Measurements from ENCODE around the gene SCN4B.
A peak's percentile ranks its signal among the peaks of the same experiment; 100 is the strongest.

SCN4B gene

GRCh38 chr11:118174006-118174567, 21.5 kb upstream of the SCN4B start:
- Histone ChIP-seq H4K20me1 (ENCODE audit: insufficient read depth, low read length) (no peaks in the 10 kb centered on the region; the same call in 1 of the 2 replicates), H3K4me2 (ENCODE audit: insufficient read depth, low read length) (no peak overlapping the region), H3K4me3 (ENCODE audit: low read depth in 1 of 2, low read length in 2 of 2) (no peak overlapping the region), H3K36me3 (ENCODE audit: insufficient read depth, low read length) (no peaks in the 10 kb centered on the region), H3K9me3 (ENCODE audit: insufficient read depth, low read length, severe bottlenecking) (no peaks in the 10 kb centered on the region), H3K27ac (ENCODE audit: low read length) (no peak overlapping the region), H3K79me2 (ENCODE audit: insufficient read depth, low read length) (no peaks in the 10 kb centered on the region), H3K4me1 (ENCODE audit: insufficient read depth, low read length) (peaks cover 11% of the 10 kb centered on the region), H3K9ac (ENCODE audit: low read depth, low read length) (no peak overlapping the region), H2AFZ (ENCODE audit: low read depth, low read length) (no peak overlapping the region), H3K27me3 (ENCODE audit: insufficient read depth, low read length, poor library complexity) (peaks cover 14% of the 10 kb centered on the region)
- TF ChIP-seq EZH2 (IDR thresholded peaks at IDR 0.05; ENCODE audit: borderline replicate concordance, low read depth, low read length, severe bottlenecking): no peak
- TF ChIP-seq, protein P1, sequence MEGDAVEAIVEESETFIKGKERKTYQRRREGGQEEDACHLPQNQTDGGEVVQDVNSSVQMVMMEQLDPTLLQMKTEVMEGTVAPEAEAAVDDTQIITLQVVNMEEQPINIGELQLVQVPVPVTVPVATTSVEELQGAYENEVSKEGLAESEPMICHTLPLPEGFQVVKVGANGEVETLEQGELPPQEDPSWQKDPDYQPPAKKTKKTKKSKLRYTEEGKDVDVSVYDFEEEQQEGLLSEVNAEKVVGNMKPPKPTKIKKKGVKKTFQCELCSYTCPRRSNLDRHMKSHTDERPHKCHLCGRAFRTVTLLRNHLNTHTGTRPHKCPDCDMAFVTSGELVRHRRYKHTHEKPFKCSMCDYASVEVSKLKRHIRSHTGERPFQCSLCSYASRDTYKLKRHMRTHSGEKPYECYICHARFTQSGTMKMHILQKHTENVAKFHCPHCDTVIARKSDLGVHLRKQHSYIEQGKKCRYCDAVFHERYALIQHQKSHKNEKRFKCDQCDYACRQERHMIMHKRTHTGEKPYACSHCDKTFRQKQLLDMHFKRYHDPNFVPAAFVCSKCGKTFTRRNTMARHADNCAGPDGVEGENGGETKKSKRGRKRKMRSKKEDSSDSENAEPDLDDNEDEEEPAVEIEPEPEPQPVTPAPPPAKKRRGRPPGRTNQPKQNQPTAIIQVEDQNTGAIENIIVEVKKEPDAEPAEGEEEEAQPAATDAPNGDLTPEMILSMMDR (IDR thresholded peaks at IDR 0.05; ENCODE audit: borderline replicate concordance, extremely low read depth, low read length, poor library complexity, severe bottlenecking): no peak
- ATAC-seq (ENCODE audit: insufficient read depth, low read depth) (no peak), DNase-seq (no peak)

- H3K27me3 ChIP-seq (ENCODE audit: insufficient read depth, low read length, poor library complexity): peaks cover 14% of the 10 kb centered on the region
- no peaks in the 10 kb centered on the region for H3K36me3 ChIP-seq (ENCODE audit: insufficient read depth, low read length)
- H3K79me2 ChIP-seq (ENCODE audit: insufficient read depth, low read length): no peaks in the 10 kb centered on the region
- DNase-seq (no peak), ATAC-seq (ENCODE audit: insufficient read depth, low read depth) (no peak)
- TF ChIP-seq, protein P1 (IDR thresholded peaks at IDR 0.05; ENCODE audit: borderline replicate concordance, extremely low read depth, low read length, poor library complexity, severe bottlenecking): no peak
- H4K20me1 ChIP-seq (ENCODE audit: insufficient read depth, low read length): no peaks in the 10 kb centered on the region; the same call in 1 of the 2 replicates
- no peaks in the 10 kb centered on the region for H3K9me3 ChIP-seq (ENCODE audit: insufficient read depth, low read length, severe bottlenecking)
- no peak overlapping the region for H3K9ac ChIP-seq (ENCODE audit: low read depth, low read length)
- peaks cover 11% of the 10 kb centered on the region for H3K4me1 ChIP-seq (ENCODE audit: insufficient read depth, low read length)
- H2AFZ ChIP-seq (ENCODE audit: low read depth, low read length): no peak overlapping the region
- no peak overlapping the region for H3K27ac ChIP-seq (ENCODE audit: low read length)
- no peak overlapping the region for H3K4me2 ChIP-seq (ENCODE audit: insufficient read depth, low read length)
- no peak overlapping the region for H3K4me3 ChIP-seq (ENCODE audit: low read depth in 1 of 2, low read length in 2 of 2)
Observed at GRCh38 chr11:118172356-118172755, 19.7 kb upstream of the SCN4B start.

DNA sequence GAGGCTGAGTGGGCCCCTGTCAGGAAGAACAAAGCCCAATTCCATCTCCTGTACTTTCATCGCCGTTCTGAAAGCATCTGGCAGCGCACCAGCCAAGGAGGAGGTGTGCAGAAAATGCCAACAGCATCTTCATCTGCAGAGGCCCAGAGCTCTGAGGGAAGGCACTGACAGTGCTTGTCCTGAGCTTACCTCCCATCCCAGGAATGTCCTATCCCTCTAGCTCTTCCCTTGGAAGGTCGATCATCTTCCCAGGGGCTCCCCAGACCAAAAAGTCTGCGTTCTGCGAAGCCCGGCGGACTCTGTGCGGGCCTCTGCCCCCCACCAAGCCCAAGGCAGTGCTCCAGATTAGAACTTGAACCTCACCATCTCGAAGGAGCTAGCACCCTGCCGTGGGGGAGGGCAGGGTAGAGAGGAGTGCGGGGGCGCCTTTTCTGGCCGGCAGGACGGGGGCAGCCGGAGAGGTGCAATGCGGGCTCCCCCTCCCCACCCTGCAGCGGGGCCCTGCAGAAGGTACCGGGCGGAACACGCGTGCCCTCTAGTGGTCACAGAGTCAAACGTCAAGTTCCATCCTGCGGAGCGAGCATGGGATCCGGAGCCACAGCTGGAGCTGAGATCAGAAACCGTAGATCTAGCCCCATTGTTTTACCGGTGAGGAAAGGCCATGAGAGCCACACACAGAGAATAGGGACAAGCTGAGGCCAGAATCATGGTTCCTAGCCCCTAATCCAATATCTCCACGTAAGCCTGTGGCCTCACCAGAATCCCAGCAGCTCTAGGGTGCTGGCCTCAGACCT, 18.8 kb upstream of the SCN4B start:
- peak overlapping the region; percentile 19 for H3K4me2 ChIP-seq (ENCODE audit: insufficient read depth, low read length)
- no peaks in the 10 kb centered on the region; the same call in 1 of the 2 replicates for H4K20me1 ChIP-seq (ENCODE audit: insufficient read depth, low read length)
- H3K9ac ChIP-seq (ENCODE audit: low read depth, low read length): no peak overlapping the region
- peaks cover 11% of the 10 kb centered on the region for H3K4me1 ChIP-seq (ENCODE audit: insufficient read depth, low read length)
- ATAC-seq (ENCODE audit: insufficient read depth, low read depth): peak; percentile 94
- no peaks in the 10 kb centered on the region for H3K9me3 ChIP-seq (ENCODE audit: insufficient read depth, low read length, severe bottlenecking)
- peaks cover 14% of the 10 kb centered on the region for H3K27me3 ChIP-seq (ENCODE audit: insufficient read depth, low read length, poor library complexity)
- no peaks in the 10 kb centered on the region for H3K79me2 ChIP-seq (ENCODE audit: insufficient read depth, low read length)
- TF ChIP-seq, protein P1 (IDR thresholded peaks at IDR 0.05; ENCODE audit: borderline replicate concordance, extremely low read depth, low read length, poor library complexity, severe bottlenecking): peak; percentile 92
- no peak for TF ChIP-seq EZH2 (IDR thresholded peaks at IDR 0.05; ENCODE audit: borderline replicate concordance, low read depth, low read length, severe bottlenecking)
- no peaks in the 10 kb centered on the region for H3K36me3 ChIP-seq (ENCODE audit: insufficient read depth, low read length)
- DNase-seq: peak; percentile 80
- H3K4me3 ChIP-seq (ENCODE audit: low read depth in 1 of 2, low read length in 2 of 2): no peak overlapping the region
- H3K27ac ChIP-seq (ENCODE audit: low read length): no peak overlapping the region
- H2AFZ ChIP-seq (ENCODE audit: low read depth, low read length): peak overlapping the region; percentile 35; the same call in 1 of the 2 replicates

Measured in DND-41 (cell line).